HG03045 (cell line): Measurements from ENCODE around the gene CLDN9.

Experiments
- ATAC-seq: cut with Tn5 transposase; IDR thresholded peaks from one replicate; pipeline ENCODE4 v1.9.1; 2021; ENCODE audit warnings: mild to moderate bottlenecking, moderate library complexity; ENCODE audit not compliant: unreplicated experiment

Gene CLDN9

GRCh38 chr16:3012828-3013420 is at the start of gene CLDN9:
Gene CLDN9 (plus strand): TSS chr16:3012923. CDS start chr16:3013363, 440 bp downstream.
- ATAC-seq = no peak

- no peak for ATAC-seq
Observed at GRCh38 chr16:2963074-2963722, 49.5 kb upstream of the CLDN9 start.

GRCh38 chr16:2963723-2964474 is 48.8 kb upstream of the CLDN9 start, which contains the start of gene KREMEN2:
Gene KREMEN2 (plus strand): TSS chr16:2964275. CDS start chr16:2964521, 246 bp downstream.
- no peak for ATAC-seq

GRCh38 chr16:2964475-2965336 is 48.0 kb upstream of the CLDN9 start:
- ATAC-seq = no peak

GRCh38 chr16:2966043-2966807 is 46.5 kb upstream of the CLDN9 start:
- no peak for ATAC-seq

GRCh38 chr16:2966808-2967191 is 45.9 kb upstream of the CLDN9 start:
- no peak for ATAC-seq

GRCh38 chr16:2967211-2967631 is 45.5 kb upstream of the CLDN9 start:
- no peak for ATAC-seq

- no peak for ATAC-seq
Observed at GRCh38 chr16:2967721-2968161, 45.0 kb upstream of the CLDN9 start.

- no peak for ATAC-seq
Observed at GRCh38 chr16:2968368-2968737, 44.4 kb upstream of the CLDN9 start.

GRCh38 chr16:2968738-2969544 is 43.8 kb upstream of the CLDN9 start, which contains the start of gene PAQR4:
Gene PAQR4 (plus strand): TSS chr16:2969348. CDS start chr16:2969675, 327 bp downstream.
- peak; percentile 61 for ATAC-seq

- peak; percentile 39 for ATAC-seq
Observed at GRCh38 chr16:2969545-2970521, 42.9 kb upstream of the CLDN9 start.

GRCh38 chr16:2970563-2970962 is 42.2 kb upstream of the CLDN9 start:
- ATAC-seq = no peak

- no peak for ATAC-seq
Observed at GRCh38 chr16:2971134-2971984, 41.4 kb upstream of the CLDN9 start.

- no peak for ATAC-seq
Observed at GRCh38 chr16:2971985-2972784, 40.5 kb upstream of the CLDN9 start.

GRCh38 chr16:2973093-2973492 is 39.6 kb upstream of the CLDN9 start:
- no peak for ATAC-seq

GRCh38 chr16:2973605-2974318 is 39.0 kb upstream of the CLDN9 start:
- no peak for ATAC-seq
